ENCODE data around the gene BCAM.
A peak's percentile ranks its signal among the peaks of the same experiment; 100 is the strongest.

Gene BCAM

GRCh38 chr19:44800461-44800860, 8.4 kb upstream of the BCAM start:
- ChIA-PET CTCF (interaction anchor here (2.6 to 2.7 kb wide), 2 partner anchors 16 to 76 kb away, joined by 8 to 12 read pairs; no protein-coding TSS in a partner anchor), POLR2A (no interaction called here)
- TF ChIP-seq CTCF (IDR thresholded peaks at IDR 0.05; ENCODE audit: control extremely low read depth, extremely low read depth, low read depth, missing control alignments) = peak; percentile 95
- DNase-seq (ENCODE audit: extremely low spot score) = peak; percentile 92

GRCh38 chr19:44803442-44804428, 5.2 kb upstream of the BCAM start:
- ChIA-PET POLR2A (no interaction called here), CTCF (interaction anchor here (1.5 to 1.7 kb wide), 5 partner anchors 9 to 227 kb away, joined by 3 to 6 read pairs (median 4); partner anchors contain the start of gene NECTIN2)
- TF ChIP-seq CTCF (IDR thresholded peaks at IDR 0.05; ENCODE audit: control extremely low read depth, extremely low read depth, low read depth, missing control alignments) = no peak
- DNase-seq (ENCODE audit: extremely low spot score) = no peak

- CTCF ChIA-PET = interaction anchor here (1.1 to 2.2 kb wide), 4 partner anchors 22 to 163 kb away, joined by 3 to 10 read pairs (median 4); partner anchors contain the start of gene PVR
- TF ChIP-seq CTCF (IDR thresholded peaks at IDR 0.05; ENCODE audit: control extremely low read depth, extremely low read depth, low read depth, missing control alignments) = no peak
- POLR2A ChIA-PET = no interaction called here
Observed at GRCh38 chr19:44806291-44806690, 2.6 kb upstream of the BCAM start.

GRCh38 chr19:44807162-44807561, 1.7 kb upstream of the BCAM start:
- no peak for DNase-seq (ENCODE audit: extremely low spot score)
- ChIA-PET CTCF (interaction anchor here (1.0 to 2.2 kb wide), 7 partner anchors 8 to 164 kb away, joined by 3 to 10 read pairs (median 3); partner anchors contain the start of gene PVR), POLR2A (no interaction called here)
- TF ChIP-seq CTCF (IDR thresholded peaks at IDR 0.05; ENCODE audit: control extremely low read depth, extremely low read depth, low read depth, missing control alignments) = no peak

More at GRCh38 chr19:44806291-44806690, 2.6 kb upstream of the BCAM start:
- no peak for DNase-seq (ENCODE audit: extremely low spot score)

GRCh38 chr19:44807652-44808462, 1.0 kb upstream of the BCAM start:
- peak; percentile 55 for DNase-seq (ENCODE audit: extremely low spot score)
- peak; percentile 47 for TF ChIP-seq CTCF (IDR thresholded peaks at IDR 0.05; ENCODE audit: control extremely low read depth, extremely low read depth, low read depth, missing control alignments)
- CTCF ChIA-PET = interaction anchor here (1.0 to 2.2 kb wide), 8 partner anchors 9 to 153 kb away, joined by 3 to 10 read pairs (median 3); no protein-coding TSS in a partner anchor
- POLR2A ChIA-PET = no interaction called here
